Fibroblast of skin of scalp (primary cell): ENCODE data around the gene TMEM63C.
"Not testable (repeated sequence)": the region's sequence is repeated elsewhere in the genome, so short reads cannot be mapped to it uniquely, and the experiment has no call there.

ENCODE experiments used
- DNase-seq: peaks from one replicate; pipeline ENCODE4 v3.0.0-alpha.2; 2013

Gene TMEM63C

DNA sequence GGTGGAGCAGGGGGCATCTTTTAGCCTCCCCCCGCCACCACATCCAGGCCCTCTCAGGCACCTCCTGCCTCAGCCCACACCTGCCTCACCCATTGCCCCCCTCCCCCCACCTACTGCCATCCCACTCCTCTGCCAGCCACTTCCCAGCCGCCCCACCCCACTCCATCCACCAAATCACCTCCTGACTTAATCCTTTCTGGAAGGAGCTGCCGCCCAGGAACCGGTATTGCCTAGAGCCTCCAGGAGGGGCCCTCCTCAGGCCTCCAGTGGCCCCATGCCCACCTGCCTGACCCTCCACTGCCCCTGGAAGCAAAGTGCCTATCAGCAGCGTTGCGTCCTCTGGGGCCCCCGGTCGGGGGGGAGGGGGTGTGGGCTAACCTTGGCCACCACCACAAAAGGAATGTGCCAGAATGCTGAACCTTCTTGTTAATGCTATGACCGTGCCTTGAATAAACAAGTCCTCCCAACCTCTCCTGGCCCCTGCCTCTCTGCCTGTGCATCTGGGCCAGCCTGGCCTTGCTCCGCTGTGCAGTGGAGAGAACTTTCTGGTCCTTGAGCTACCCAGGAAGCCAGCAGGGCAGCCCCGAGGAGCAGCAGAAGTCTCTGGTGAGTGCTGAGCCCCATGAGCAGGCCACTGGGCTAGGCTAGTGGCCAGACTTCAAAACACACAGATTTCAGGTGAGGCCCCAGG is 77.6 kb downstream of the TMEM63C start:
- DNase-seq: no peak

DNA sequence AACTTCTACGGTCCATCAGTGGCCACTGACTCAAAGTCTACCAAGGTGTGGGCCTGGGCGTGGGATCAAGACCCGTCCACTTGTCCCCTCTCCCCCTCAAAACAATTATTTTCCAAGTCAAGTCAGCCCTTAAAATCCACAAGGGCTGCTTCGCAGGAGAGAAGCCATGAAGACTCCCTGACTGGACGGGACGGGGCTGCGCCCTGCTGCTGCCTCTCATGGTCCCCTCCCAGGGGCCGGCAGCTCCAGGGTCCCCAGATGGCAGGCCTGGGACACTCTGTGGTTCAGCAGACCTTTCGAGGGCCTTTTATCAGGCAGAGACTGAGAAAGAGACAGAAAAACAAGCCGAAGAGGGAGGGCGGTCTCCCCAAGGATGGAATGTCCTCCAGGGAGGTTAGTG is 78.6 kb downstream of the TMEM63C start:
- DNase-seq: no peak

DNA sequence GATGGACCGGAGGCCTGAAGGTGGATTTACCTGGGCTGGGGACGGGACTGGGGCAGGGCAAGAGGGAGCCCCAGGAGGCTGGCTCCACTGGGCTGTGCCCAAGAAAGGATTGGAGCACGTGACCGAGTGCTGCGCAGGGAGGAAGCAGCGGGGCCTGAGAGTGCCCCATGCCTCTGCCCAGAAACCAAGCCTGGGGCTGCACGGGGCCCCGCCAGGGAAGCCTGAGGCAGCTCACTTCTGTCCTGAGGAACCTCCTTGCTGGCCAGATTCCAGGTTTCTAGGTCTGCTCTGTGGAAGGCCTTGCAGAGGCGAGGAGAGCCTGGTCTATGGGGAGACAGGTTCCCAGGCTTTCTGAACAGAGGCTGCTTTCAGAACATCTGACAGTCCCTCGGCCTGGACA is 79.0 kb downstream of the TMEM63C start:
- DNase-seq: no peak

DNA sequence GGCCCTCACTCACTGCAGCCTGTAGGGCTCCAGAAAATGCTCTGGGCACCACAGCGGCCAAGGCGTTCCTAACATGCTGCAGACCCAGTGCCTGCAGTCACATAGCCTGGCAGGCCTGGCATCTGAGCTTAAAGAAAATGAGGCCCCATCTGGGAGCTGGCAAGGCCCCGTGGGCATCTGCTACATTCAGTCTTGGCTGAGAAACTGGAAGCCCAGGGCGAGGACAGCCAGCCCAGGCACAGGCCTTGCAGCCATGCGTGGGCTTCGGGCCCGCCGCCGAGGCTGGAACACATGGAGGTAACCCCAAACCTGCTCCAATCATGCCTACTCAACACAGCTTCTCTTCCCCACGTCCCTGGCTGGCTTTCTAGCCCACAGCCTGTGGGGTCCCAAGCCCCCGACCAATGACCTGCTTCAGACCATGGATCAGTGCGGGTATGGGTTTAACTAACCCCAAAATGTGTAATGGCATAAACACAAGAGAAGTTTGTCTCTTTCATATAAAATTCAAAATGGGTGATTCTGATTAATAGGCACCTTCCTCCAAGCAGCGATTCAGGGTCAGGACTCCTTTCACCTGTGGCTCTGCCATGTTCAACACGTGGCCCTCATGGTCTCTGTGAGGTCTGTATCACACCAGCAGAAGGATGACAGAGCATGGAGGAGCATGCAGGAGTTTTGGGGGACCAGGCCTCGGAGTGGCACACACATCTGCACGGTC is 83.0 kb downstream of the TMEM63C start:
- no peak for DNase-seq

DNA sequence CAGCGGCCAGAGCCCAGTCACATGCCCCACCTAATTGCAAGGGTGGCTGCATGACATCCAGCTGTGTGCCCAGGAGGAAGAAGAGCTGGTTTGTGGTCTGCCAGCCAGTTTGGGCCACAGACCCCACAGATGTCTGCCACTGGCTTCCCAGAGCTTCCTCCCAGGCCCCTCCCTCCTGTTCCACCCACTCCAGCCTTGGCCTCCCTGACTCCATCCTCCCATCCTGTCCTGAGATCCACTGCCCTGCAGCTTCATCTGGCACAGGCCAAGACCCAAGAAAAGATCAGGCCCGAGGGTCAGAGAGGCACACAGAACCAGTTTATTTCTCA is 83.6 kb downstream of the TMEM63C start:
- no peak for DNase-seq

DNA sequence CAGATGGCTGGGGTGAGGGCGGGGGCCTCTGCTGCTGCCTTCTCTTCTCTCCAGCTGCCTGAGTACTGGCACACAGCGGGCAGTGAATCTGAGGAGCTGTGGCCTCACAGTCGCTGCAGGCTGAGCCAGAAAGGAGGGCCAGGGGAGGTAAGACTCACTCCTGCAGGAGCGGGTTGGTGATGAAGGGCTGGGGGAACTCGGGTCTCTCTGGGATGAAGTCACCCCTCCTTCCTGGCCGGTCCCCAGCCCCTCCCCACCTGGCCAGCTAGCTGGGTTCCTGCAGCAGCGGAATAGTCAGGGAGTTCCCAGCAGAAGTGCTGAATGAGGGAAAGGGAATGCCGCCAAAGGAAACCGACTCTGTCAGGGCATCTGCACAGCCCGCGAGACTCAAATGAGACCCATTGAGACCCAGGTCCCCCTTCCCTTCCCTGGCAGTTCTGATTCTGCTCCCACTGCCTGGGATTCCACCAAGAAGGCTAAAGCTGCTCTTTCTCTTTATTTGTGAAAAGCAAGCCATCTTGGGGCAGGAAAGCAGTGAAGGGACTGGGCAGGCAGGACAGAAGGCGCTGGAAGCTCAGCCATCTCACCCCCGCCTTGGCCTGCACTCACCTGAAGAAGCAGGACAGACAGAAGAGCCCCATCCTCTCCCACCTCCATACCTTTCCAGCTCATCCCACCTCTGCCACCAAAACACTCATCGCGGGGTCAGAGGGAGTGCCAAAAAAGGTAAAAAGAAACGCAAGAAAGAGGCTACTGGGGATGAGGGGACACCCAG is 84.2 kb downstream of the TMEM63C start:
- DNase-seq: no peak

DNA sequence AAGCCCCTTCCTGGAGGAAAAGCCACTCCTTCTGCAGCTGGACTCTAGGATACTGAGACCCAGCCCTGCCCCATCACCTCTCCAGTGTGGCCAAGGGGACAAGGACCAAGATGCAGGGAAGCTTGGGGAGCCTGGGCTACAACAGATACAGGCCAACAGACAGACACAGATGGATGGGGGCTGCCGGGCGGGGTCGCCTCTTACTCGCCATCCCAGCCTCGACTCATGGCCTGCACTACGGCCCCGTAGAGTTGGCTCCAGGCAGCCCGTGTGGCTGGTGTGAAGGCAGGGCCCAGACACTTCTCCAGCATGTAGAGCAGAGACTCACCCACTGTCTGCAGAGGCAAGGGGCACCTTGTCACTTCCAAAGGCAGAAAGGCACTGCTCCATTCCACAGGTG is 84.7 kb downstream of the TMEM63C start:
- no peak for DNase-seq

DNA sequence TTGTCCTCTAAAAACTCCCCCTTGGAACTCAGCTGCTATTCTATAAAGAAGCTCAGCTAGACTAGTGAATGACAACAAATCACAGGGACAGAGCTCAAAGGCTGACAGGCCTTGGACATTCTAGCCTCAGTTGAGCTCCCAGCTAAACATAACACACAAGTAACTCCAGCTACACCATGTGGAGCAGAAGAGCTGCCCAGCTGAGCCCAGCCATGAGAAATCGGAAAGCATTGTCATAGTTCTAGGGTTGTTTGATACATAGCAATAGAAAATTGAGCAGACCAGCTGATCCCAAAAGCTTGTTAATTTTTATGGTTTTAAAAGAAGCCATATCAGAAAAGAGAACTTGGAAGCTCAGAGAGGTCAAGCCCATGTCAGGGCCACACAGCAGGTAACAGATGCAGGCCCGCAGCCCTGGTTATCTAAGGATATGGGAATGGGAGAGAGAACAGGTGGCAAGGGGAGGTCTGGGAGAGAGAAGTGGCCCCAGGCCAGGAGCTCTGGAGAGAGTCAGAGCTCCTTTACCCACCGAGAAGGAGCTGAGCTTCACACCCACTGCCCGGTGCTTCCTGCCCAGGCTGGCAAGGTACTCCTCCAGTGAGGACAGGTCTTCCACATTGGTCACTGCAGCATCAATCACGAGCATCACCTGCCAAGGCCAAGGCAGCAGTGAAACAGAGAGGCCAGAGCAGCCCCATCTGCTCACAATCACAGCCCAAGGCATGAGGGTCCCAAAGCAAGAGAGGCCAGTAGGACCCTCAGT is 86.5 kb downstream of the TMEM63C start:
- DNase-seq: no peak

DNA sequence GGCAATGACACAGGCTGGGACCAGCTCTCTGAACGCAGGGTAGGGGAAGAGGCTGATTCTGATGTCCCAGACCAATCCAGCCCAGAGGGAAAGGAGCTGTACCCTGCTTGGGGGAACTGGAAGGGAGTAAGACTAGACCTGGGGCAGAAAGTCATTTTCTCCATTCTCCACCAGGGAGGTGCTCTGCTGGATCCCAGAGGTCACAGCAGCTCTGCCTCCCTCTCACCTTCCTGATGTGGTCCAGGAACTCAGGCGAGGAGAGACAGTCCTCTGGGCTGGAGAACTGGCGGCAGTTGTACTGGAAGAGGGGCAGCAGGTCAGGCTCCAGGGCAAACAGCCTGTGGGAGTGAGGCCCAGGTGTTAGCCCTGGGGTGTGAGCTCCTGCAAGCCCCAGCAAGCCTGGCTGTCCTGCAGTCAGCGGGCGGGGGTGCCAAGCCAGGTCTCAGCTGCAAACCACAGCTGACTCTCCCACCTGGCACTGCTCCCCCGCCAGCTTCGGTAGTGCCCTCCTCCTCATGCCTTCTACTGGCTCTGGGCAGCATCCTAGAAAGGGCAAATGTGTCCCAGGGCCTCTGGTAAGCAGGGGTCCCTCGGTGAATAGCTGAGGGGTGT is 87.5 kb downstream of the TMEM63C start:
- no peak for DNase-seq

DNA sequence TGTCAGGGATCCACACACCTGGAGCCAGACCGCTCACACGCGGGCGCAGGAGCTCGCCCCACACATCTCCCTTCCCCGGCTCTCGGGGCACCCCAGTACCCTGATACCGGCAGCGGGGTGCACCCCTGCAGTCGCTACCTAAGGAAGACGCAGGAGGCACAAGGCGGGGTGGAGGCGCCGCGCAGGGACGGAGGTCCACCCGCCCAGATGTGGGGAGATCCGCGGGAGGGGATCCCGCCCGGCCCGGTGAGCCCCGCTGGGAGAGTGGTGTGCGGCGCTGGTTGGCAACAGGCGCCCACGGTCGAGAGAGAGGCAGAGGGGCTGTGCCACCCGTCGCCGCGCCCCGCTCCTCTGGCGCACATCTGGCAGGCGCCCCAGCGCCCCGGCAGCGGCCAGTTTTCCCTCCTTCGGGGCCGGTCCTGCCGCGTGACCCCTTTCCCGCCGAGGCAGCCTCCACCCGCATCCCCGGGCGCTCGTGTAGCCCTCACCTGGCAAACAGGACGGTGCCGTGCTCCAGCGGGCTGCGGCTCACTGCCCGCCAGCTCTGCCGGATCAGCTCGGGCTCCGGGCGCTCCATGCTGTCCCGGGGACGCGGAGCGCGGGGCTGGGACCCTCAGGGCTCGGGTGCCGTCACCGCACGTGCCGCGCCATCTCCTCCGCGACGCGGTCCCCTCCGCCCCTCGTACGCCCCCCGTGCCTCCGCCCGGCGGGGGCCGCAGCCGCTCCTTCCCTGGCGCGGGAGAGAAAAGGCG is 88.9 kb downstream of the TMEM63C start:
- DNase-seq: no peak

DNA sequence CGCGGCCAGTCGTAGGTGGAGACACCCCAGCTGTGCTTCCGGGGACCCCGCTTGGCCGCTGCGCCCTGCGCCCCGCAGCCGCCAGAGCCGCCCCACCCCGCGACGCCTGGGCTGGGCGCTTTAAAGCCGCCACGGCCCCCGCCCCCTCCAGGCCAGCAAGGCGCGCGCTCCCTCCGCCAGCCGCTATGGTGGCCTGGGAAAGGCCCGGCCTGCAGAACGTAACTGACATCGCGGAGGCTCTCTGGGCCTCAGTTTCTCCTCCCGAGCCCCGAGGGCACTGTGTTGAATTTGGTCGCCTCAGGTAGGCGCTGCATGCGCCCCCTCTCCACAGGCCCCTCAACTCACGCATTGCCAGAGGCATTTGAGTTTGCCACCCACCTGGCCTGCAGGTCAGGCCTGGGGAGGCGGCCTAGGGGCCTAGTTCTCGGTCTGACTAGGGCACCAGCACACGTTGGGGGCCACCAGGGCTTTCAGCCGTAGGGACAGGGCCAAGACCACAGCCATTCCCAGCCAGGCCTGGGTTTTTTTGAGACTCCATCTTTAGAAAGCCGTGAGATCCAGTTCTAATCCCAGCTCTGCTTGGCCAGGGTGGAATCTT is 89.6 kb downstream of the TMEM63C start, which contains the start of gene NGB:
NGB (minus strand) TSS at position 94 of the 598 bp plus-strand sequence. CDS start 269 bp downstream, outside the sequence.
- no peak for DNase-seq

DNA sequence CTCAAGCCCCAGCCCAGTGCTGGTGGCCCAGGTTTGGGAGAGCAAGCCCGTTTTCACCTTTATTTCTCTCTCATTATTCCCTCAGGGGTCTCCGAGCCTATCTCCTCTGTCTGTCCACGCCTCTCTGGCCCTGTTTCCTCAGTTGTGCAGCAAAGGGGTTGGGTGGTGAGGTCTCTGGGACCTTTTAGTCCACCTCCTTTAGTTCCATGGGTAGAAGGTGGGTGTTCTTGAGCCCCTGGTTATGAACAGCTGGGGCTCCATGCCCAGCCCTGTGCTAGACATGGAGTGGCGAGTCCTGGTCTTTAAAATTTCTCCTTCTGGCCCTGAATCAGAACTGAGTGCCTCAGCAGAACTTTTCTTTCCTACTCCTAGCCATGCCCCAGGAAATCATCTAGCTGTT is 90.7 kb downstream of the TMEM63C start:
- DNase-seq: no peak

DNA sequence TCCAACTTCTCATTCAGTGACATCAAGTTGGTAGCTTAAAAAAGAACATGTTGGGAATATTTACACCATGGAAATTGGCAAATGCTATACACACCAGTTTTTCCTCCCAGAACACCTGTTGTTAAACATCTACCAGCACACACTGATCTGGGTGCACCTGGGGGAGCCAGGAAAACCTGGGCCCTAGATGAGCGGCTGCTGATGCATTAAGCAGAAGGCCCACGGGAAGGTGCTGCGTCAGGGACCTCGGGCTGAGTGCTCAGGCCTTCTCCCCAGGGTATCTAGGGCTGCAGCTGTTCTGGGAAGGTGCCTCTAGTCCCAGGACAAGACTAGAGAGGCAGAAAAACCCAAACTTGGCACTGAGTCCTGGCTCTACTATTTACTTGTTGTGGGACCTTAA is 92.2 kb downstream of the TMEM63C start:
- DNase-seq: no peak

DNA sequence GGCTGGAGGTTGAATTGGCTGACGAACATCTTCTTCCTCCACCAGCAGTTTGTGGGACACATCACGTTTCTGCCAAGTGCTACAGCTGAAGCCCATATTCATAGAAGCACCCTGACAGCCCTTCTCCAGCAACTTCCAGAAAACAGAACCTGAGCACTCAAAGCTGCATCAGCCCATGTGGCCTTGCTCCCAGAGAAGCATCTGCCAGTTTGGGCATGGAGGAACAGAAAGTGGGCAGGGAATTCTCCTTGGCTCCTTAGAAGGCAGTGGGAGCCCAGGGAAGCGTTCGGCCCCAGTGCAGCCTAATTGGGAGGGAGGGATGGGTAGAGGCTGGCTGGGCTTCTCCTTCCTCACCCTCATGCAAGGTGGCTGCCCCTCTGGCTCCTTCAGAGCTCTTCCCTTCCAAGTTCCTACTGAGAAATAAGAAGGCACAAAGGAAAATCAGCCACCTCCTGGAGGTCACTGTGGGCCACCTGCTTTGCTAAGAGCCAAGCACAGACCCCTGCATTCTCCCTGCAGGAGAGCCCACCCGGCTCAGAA is 93.5 kb downstream of the TMEM63C start:
- no peak for DNase-seq

DNA sequence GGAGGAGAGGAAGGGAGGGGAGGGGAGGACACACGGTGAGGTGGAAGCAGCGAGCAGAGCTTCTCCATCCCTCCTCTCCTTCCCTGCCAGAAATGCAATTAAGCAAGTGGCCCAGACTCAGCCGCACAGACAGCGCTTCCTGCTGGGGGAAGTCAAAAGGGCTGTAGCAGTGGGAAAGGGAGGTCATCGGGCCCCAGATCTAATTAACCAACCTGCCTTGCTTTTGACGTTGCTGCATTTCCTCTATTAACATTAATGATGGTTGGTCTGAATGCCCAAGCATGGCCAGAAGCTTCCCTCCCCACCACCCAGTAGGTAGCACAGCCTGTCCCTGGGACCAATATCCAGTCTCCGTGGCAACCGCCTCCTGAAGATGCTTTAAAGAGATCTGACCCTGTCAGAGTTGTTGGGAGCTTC is 94.0 kb downstream of the TMEM63C start:
- DNase-seq: no peak

DNA sequence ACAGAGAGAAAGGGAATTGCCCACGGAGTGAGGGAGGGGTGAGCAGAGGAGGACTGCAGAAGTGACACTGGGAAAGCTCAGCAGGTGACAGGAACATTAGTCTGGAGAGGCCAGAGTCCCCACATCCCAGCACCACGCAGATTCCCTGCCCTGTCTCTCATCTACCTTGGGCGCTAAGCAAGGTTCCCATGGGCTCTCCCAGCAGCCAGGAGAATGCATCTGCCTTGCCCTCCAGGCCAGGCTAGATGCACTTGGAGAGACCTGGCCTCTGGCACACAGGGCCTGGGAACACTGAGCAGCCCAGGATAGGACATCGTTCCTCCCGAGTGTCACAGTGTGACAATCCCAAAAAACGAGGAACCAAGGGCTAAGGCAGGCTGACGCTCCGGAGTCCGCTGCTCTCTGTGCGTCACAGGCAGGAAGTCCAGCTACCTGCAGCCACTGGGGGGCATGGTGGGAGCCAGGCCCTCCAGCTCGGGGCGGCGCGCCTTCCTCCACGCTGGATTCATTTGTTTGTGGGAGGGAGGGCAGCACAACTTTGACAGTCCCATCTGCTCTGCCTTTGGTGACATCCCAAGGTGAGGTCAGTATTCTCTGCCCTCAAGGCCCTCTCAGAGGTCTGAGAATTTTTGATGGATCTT is 94.8 kb downstream of the TMEM63C start:
- no peak for DNase-seq

DNA sequence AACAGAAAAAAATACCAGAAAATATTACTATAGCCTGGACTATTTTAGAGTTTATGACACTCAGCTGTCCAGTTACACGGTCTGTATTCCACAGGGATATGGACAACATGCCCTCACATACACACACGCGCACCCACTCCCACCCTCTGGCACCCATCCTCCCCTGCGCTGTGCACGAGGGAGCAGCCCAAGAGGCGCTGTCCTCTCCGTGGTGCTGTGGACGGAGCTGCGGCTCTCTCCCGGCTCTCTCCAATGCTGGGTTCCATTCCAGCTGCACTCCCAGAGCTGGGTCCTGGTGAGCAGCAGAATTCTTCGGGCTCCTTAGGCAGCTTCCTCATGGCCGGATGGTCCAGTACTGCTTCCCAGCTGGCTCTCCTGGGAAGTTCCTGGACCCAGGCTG is 95.4 kb downstream of the TMEM63C start:
- DNase-seq: no peak

DNA sequence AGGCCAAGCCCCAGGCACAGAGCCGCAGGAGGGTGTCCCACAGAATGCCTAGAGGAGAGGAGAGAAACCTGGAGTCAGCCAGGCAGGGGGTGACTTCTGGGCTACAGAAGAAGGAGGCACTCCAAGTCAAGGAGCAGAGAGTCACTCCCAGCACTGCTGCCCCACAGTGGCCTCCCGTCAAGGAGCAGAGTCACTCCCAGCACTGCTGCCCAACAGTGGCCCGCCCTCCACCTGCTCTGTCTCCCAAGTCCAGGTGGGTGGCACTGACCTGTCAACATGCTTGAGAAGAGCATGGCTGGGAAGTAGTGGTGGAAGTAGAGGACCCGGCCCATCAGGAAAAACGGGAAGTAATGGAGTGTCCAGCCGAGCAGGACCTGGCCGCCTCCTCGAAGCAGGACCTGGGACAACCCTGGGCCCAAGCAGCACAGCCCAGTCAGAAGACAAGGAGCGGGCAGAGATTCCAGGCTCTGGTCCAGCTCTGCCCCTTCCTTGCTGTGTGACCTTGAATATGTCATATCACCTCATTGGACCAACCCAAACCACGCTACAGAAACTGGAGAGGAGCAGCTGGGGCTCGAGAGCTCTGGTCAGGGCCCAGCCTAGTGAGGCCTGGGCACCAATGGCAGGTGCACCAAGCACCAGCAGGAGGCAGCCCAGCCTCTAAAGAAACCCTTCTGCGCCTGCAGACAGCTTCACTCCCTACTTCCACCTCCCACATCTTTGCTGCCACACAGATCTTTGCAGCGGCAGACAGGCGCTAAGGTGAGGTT is 97.0 kb downstream of the TMEM63C start:
- DNase-seq: no peak

DNA sequence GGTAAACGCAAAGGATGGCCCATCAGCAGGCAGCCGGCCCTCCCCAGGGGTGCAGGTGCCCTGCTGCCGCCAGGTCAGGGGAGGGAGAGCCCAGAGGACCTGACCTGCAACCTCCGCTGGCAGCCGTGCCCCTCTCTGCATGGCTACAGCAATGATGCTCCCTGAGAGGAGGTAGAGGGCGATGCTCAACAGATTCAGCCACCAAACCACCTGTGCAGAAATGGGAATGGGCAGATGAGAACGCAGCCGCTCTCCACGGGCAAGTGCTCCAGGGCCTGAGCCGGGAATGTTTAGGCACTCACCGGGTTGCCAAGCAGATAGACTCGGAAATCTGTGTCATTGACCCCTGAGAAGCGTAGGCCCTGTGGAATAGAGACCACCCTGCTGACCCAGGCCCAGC is 98.1 kb downstream of the TMEM63C start:
- DNase-seq: no peak

DNA sequence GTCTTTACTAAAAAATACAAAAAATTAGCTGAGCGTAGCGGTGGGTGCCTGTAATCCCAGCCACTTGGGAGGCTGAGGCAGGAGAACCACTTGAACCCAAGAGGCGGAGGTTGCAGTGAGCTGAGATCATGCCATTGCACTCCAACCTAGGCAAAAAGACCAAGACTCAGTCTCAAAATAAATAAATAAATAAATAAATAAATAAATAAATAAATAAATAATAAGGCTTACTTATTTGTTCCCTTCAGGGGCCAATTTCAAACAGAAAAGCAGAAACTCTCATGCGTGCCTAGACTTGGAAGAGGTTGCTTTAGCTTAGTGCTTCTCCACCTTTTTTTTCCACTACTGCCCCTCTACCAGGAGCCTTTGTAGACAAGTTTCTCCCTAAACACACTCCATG is 99.3 kb downstream of the TMEM63C start:
- not testable (repeated sequence) for DNase-seq
